Thyroid gland (tissue), 4 donors: ENCODE results near the gene ROCK1. TPM values are rescaled to one million over a fixed set of nuclear protein-coding genes. Genes with fewer than 3 reads are reported as not detected.

ENCODE experiments used
- DNase-seq, 2 donors: peaks; one replicate each; pipeline ENCODE4 v3.0.0-alpha.2; 2019
- H3K27ac ChIP-seq, 3 donors: fragments of 200-600 bp; sonication (generic); 1 replicate in 2 of 3; 2 replicates in 1 of 3; pipeline ENCODE4 v1.5.1; 2016 to 2019; ENCODE audit warnings: mild to moderate bottlenecking in 1 of 3, moderate library complexity in 1 of 3
- H3K27me3 ChIP-seq: fragments of 200-600 bp; sonication (generic); one replicate; pipeline ENCODE4 v1.5.1; 2019
- H3K36me3 ChIP-seq, 2 donors: fragments of 200-600 bp; sonication (generic); one replicate each; pipeline ENCODE4 v1.5.1; 2016 to 2019
- H3K4me1 ChIP-seq, 2 donors: fragments of 200-600 bp; sonication (generic); one replicate each; pipeline ENCODE4 v1.5.1; 2017 to 2019
- H3K4me3 ChIP-seq, 3 donors: fragments of 200-600 bp; sonication (generic); replicated peaks in 1 of 3; 1 replicate in 2 of 3; 2 replicates in 1 of 3; pipeline ENCODE4 v1.5.1; 2016; ENCODE audit warnings: mild to moderate bottlenecking in 1 of 3
- H3K9me3 ChIP-seq: fragments of 200-600 bp; sonication (generic); one replicate; pipeline ENCODE4 v1.5.1; 2017
- POLR2A ChIP-seq, 2 donors: fragments of 450-650 bp; IDR thresholded peaks; one replicate each; pipeline ENCODE4 v1.6.1; 2017; ENCODE audit warnings: antibody characterized with exemption in 2 of 2, mild to moderate bottlenecking in 2 of 2, moderate library complexity in 1 of 2
- WGBS, 2 donors: methylation state at CpG; one replicate each; pipeline ENCODE4 v1.1.5; 2017; 5-methylcytosine and 5-hydroxymethylcytosine counted together
- intact Hi-C: fragments of 100-400 bp; cut with DNase I; formaldehyde crosslinking; loops from one replicate; pipeline ENCODE4 v1.15.1; 2023
- total RNA-seq, 4 donors: library from RNA; depleted of rRNA; stranded (reverse); fragments of >200 nt; gene quantifications; one replicate each; pipeline ENCODE4 v1.2.3, GENCODE V29; 2016
- TF ChIP-seq, protein P1 (sequence below), 6 experiments: fragments of 200-600 bp in 3 of 6; fragments of 450-650 bp in 3 of 6; sonication (generic) in 3 of 6; IDR thresholded peaks; one replicate each; pipeline ENCODE4 v1.5.1; 2016 to 2019; ENCODE audit warnings: antibody characterized with exemption in 6 of 6, mild to moderate bottlenecking in 2 of 6, inconsistent platforms in 1 of 6, moderate library complexity in 1 of 6

The ROCK1 gene
- total RNA-seq, 4 donors from 2014 or later = 45.3 to 68.9 (median 57.8) TPM

DNA sequence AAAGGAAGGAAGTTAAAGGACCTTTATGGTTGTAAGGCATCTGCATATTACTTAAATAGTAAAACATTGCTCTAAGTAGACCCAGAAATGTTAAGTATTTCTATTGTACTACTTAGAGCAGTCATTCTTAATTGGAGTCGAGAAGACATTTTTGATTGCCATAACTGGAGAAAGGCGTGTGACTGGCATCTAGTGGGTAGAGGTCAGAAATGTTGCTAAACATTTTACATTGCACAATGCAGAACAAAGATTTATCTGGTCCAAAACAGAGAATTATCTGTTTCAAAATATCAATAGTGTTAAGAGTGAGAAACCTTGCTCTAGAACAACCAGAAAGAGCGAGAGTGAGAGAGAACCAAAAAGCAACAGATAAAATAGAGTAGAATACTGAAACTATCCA lies 23.3 kb upstream of the ROCK1 start:
- Histone ChIP-seq H3K9me3 (no peaks in the 10 kb centered on the region), H3K4me1 (no peaks in the 10 kb centered on the region), H3K27me3 (no peaks in the 10 kb centered on the region), H3K4me3 (no peak overlapping the region), H3K36me3 (no peaks in the 10 kb centered on the region), H3K27ac (no peak overlapping the region)
- no peak for TF ChIP-seq POLR2A (IDR thresholded peaks at IDR 0.05)
- TF ChIP-seq, protein P1, sequence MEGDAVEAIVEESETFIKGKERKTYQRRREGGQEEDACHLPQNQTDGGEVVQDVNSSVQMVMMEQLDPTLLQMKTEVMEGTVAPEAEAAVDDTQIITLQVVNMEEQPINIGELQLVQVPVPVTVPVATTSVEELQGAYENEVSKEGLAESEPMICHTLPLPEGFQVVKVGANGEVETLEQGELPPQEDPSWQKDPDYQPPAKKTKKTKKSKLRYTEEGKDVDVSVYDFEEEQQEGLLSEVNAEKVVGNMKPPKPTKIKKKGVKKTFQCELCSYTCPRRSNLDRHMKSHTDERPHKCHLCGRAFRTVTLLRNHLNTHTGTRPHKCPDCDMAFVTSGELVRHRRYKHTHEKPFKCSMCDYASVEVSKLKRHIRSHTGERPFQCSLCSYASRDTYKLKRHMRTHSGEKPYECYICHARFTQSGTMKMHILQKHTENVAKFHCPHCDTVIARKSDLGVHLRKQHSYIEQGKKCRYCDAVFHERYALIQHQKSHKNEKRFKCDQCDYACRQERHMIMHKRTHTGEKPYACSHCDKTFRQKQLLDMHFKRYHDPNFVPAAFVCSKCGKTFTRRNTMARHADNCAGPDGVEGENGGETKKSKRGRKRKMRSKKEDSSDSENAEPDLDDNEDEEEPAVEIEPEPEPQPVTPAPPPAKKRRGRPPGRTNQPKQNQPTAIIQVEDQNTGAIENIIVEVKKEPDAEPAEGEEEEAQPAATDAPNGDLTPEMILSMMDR (IDR thresholded peaks at IDR 0.05) = peak in 3 of 6 experiments; percentile 27 to 33 (median 27)
- WGBS, 2 donors = 73 to 87% methylated on average over 3 of the region's 3 CpGs
- intact Hi-C loops = no loop called here
- DNase-seq = no peak

DNA sequence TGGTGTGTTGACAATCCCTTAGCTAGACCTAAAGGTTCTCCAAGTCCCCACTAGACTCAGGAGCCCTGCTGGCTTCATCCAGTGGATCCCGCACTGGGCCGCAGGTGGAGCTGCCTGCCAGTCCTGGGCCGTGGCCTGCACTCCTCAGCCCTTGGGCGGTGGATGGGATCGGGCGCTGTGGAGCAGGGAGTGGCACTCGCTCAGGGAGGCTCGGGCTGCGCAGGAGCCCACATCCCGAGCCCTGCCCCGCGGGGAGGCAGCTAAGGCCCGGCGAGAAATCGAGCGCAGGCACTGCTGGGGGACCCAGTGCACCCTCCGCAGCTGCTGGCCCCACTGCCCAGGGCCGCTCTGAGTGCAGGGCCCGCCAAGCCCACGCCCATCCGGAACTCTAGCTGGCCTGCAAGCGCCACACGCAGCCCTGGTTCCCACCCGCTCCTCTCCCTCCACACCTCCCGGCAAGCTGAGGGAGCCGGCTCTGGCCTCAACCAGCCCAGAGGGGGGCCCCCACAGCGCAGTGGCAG lies 20.8 kb upstream of the ROCK1 start:
- intact Hi-C loops = no loop called here

DNA sequence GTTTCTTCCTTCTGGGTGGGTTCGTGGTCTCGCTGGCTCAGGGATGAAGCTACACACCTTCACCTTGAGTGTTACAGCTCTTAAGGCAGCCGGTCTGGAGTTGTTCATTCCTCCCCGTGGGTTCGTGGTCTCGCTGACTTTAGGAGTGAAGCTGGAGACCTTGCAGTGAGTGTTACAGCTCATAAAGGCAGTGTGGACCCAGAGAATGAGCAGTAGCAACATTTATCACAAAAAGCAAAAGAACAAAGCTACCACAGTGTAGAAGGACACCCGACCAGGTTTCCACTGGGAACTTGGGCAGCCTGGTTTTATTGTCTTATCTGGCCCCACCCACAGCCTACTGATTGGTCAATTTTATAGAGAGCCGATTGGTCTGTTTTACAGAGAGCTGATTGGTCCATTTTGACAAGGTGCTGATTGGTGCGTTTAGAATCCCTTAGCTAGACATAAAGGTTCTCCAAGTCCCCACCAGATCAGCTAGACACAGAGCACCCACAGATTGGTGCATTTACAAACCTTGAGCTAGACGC lies 20.1 kb upstream of the ROCK1 start:
- WGBS, 2 donors = 95 to 96% methylated on average over 10 of the region's 10 CpGs
- Histone ChIP-seq H3K27ac (no peak overlapping the region), H3K27me3 (no peaks in the 10 kb centered on the region), H3K36me3 (no peaks in the 10 kb centered on the region), H3K9me3 (no peaks in the 10 kb centered on the region), H3K4me1 (no peaks in the 10 kb centered on the region), H3K4me3 (no peak overlapping the region)
- intact Hi-C loops = no loop called here
- no peak for DNase-seq
- no peak for TF ChIP-seq POLR2A (IDR thresholded peaks at IDR 0.05)
- TF ChIP-seq, protein P1 (IDR thresholded peaks at IDR 0.05) = no peak

More for the DNA sequence above, 20.8 kb upstream of the ROCK1 start:
- Histone ChIP-seq H3K4me3 (no peak overlapping the region), H3K27me3 (no peaks in the 10 kb centered on the region), H3K36me3 (no peaks in the 10 kb centered on the region), H3K4me1 (no peaks in the 10 kb centered on the region), H3K9me3 (no peaks in the 10 kb centered on the region), H3K27ac (no peak overlapping the region)
- WGBS, 2 donors = 80 to 88% methylated on average over 1 to 10 of the region's 27 CpGs
- DNase-seq = no peak
- TF ChIP-seq, protein P1 (IDR thresholded peaks at IDR 0.05) = no peak
- TF ChIP-seq POLR2A (IDR thresholded peaks at IDR 0.05) = no peak

DNA sequence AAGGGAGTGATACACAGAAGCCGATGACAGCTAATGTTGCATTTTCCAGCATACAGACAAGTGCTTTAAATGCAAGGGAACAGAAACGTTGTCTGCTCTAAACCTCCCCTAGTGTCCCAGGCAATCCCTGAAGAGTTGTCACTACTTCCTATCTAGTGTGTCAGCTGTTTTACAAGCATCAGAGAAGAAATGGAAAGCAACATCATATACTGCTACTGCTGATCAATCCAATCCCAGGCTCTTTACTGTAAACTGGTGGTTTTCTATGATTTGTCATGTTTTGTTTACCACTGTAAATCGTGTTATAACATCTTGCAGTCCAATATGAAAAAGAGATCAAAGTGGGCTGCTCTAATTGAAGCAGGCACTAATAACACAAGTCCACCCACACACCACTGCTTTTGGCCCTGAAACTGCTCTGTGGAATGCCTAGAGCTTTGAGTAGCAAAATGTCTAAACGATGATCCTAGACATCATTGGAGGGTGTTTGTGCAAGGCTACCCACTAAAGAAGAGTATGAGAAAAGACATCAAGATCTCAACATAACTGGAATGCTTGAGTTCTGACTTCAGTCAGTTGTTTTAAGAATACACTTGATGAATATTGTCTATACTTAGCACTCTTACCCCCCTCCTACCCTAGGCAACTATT lies 18.1 kb upstream of the ROCK1 start:
- TF ChIP-seq, protein P1 (IDR thresholded peaks at IDR 0.05) = no peak
- no peak for TF ChIP-seq POLR2A (IDR thresholded peaks at IDR 0.05)
- no peaks in the 10 kb centered on the region for H3K36me3 ChIP-seq
- H3K27me3 ChIP-seq = no peaks in the 10 kb centered on the region
- intact Hi-C loops = no loop called here
- WGBS, 2 donors = 43 to 47% methylated on average over 4 of the region's 4 CpGs
- H3K27ac ChIP-seq = no peak overlapping the region
- DNase-seq = no peak
- no peak overlapping the region for H3K4me3 ChIP-seq
- H3K9me3 ChIP-seq = no peaks in the 10 kb centered on the region
- H3K4me1 ChIP-seq = no peaks in the 10 kb centered on the region

DNA sequence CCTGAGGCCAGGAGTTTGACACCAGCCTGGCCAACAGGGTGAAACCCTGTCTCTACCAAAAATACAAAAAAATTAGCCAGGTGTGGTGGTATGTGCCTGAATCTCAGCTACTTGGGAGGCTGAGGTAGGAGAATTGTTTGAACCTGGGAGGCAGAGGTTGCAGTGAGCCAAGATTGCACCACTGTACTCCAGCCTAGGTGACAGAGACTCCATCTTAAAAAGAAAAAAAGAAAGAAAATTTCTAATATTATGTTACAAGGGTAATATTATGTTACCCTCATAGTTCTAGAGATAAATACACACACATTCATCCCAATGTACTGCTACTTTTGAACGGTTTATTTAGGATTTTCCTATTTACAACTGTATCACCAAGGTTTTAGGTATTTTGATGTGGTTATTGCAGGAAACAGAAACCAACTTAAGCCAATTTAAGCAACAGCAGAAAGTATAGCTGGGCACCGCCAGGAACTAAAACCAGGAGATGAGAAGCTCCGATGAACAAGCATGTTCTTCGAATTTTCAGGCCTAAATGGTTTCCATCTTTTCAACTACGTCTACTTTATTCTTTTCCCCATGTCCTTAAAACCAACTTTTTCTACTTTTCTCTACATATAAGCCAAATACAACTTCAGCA lies 11.8 kb upstream of the ROCK1 start:
- TF ChIP-seq POLR2A (IDR thresholded peaks at IDR 0.05) = no peak
- TF ChIP-seq, protein P1 (IDR thresholded peaks at IDR 0.05) = no peak
- Histone ChIP-seq H3K9me3 (no peaks in the 10 kb centered on the region), H3K4me3 (no peak overlapping the region), H3K4me1 (no peaks in the 10 kb centered on the region), H3K36me3 (no peaks in the 10 kb centered on the region), H3K27me3 (no peaks in the 10 kb centered on the region), H3K27ac (no peak overlapping the region)
- DNase-seq = no peak
- 84 to 92% methylated on average over 5 of the region's 5 CpGs for WGBS, 2 donors
- intact Hi-C loops = no loop called here
